ENCODE data around the gene RGS2.

RGS2 gene

GRCh38 chr1:192805832-192806323 lies 3.0 kb upstream of the RGS2 start:
- Histone ChIP-seq H2BK120ac (ENCODE audit: low read depth, low read length) (no peak overlapping the region), H3K18ac (ENCODE audit: low read length) (no peak overlapping the region), H2AK5ac (ENCODE audit: low read depth, low read length) (no peak overlapping the region), H2BK12ac (ENCODE audit: low read length) (no peak overlapping the region), H3K4me1 (ENCODE audit: control insufficient read depth in 2 of 2, insufficient read depth in 1 of 2, low read depth in 1 of 2, low read length in 2 of 2) (peaks cover 1 to 2% of the 10 kb centered on the region in 2 donors), H4K91ac (ENCODE audit: low read depth, low read length, poor library complexity) (no peak overlapping the region), H3K4ac (ENCODE audit: low read length) (no peak overlapping the region), H3K79me1 (ENCODE audit: low read depth, low read length) (no peaks in the 10 kb centered on the region), H3K27me3 (ENCODE audit: control insufficient read depth in 3 of 3, insufficient read depth in 3 of 3, low read depth in 1 of 3, low read length in 3 of 3) (peaks cover 0 to 3% (median 0%) of the 10 kb centered on the region in 3 experiments), H2BK15ac (ENCODE audit: low read length) (no peak overlapping the region), H3K9me3 (replicated peaks in 1 of 2; ENCODE audit: control insufficient read depth in 2 of 2, insufficient read depth in 1 of 2, low read depth in 1 of 2, low read length in 2 of 2) (no peaks in the 10 kb centered on the region), H3K36me3 (replicated peaks in 1 of 2; ENCODE audit: control insufficient read depth in 2 of 2, insufficient read depth in 2 of 2, low read length in 2 of 2) (peaks cover 0 to 5% of the 10 kb centered on the region in 2 donors), H2BK5ac (ENCODE audit: low read length) (no peak overlapping the region), H3K4me3 (ENCODE audit: low read length in 2 of 2) (no peak overlapping the region), H3K23ac (ENCODE audit: low read depth, low read length, poor library complexity) (no peak overlapping the region), H3K4me2 (ENCODE audit: insufficient read depth, low read length, poor library complexity, severe bottlenecking) (no peak overlapping the region), H3K27ac (replicated peaks; ENCODE audit: low read length) (no peak overlapping the region), H2AFZ (ENCODE audit: low read length) (no peak overlapping the region), H3K9ac (ENCODE audit: low read depth, low read length, poor library complexity) (no peak overlapping the region), H4K8ac (ENCODE audit: low read depth, low read length) (no peak overlapping the region), H3K14ac (ENCODE audit: low read length) (no peak overlapping the region)
- DNase-seq (ENCODE audit: low spot score), result no peak
- no CpG with 5 or more reads among the region's 2 CpGs for WGBS, 2 donors (ENCODE audit: extremely low coverage in 2 of 2, insufficient read length in 2 of 2, insufficient replicate concordance in 1 of 2)

GRCh38 chr1:192807211-192808162 lies 1.4 kb upstream of the RGS2 start:
- H3K79me1 ChIP-seq (ENCODE audit: low read depth, low read length), result no peaks in the 10 kb centered on the region
- H3K18ac ChIP-seq (ENCODE audit: low read length), result no peak overlapping the region
- H2BK120ac ChIP-seq (ENCODE audit: low read depth, low read length), result no peak overlapping the region
- DNase-seq (ENCODE audit: low spot score), result no peak
- no peak overlapping the region for H3K14ac ChIP-seq (ENCODE audit: low read length)
- peak overlapping the region; percentile 93 for H2AFZ ChIP-seq (ENCODE audit: low read length)
- H3K36me3 ChIP-seq (replicated peaks in 1 of 2; ENCODE audit: control insufficient read depth in 2 of 2, insufficient read depth in 2 of 2, low read length in 2 of 2), result peaks cover 0 to 18% of the 10 kb centered on the region in 2 donors
- peak overlapping the region in 1 of 2 donors; percentile 91 for H3K4me3 ChIP-seq (ENCODE audit: low read length in 2 of 2)
- no peaks in the 10 kb centered on the region for H3K9me3 ChIP-seq (replicated peaks in 1 of 2; ENCODE audit: control insufficient read depth in 2 of 2, insufficient read depth in 1 of 2, low read depth in 1 of 2, low read length in 2 of 2)
- H4K91ac ChIP-seq (ENCODE audit: low read depth, low read length, poor library complexity), result no peak overlapping the region
- WGBS, 2 donors (ENCODE audit: extremely low coverage in 2 of 2, insufficient read length in 2 of 2, insufficient replicate concordance in 1 of 2), result no CpG with 5 or more reads among the region's 9 CpGs
- H3K9ac ChIP-seq (ENCODE audit: low read depth, low read length, poor library complexity), result no peak overlapping the region
- H3K27ac ChIP-seq (replicated peaks; ENCODE audit: low read length), result no peak overlapping the region
- H2BK12ac ChIP-seq (ENCODE audit: low read length), result no peak overlapping the region
- H2BK15ac ChIP-seq (ENCODE audit: low read length), result no peak overlapping the region
- H3K4me1 ChIP-seq (ENCODE audit: control insufficient read depth in 2 of 2, insufficient read depth in 1 of 2, low read depth in 1 of 2, low read length in 2 of 2), result peaks cover 1 to 2% of the 10 kb centered on the region in 2 donors
- peaks cover 0 to 3% (median 0%) of the 10 kb centered on the region in 3 experiments for H3K27me3 ChIP-seq (ENCODE audit: control insufficient read depth in 3 of 3, insufficient read depth in 3 of 3, low read depth in 1 of 3, low read length in 3 of 3)
- no peak overlapping the region for H3K23ac ChIP-seq (ENCODE audit: low read depth, low read length, poor library complexity)
- H2BK5ac ChIP-seq (ENCODE audit: low read length), result no peak overlapping the region
- H3K4ac ChIP-seq (ENCODE audit: low read length), result no peak overlapping the region
- H4K8ac ChIP-seq (ENCODE audit: low read depth, low read length), result no peak overlapping the region
- H2AK5ac ChIP-seq (ENCODE audit: low read depth, low read length), result no peak overlapping the region
- peak overlapping the region; percentile 70 for H3K4me2 ChIP-seq (ENCODE audit: insufficient read depth, low read length, poor library complexity, severe bottlenecking)

DNA sequence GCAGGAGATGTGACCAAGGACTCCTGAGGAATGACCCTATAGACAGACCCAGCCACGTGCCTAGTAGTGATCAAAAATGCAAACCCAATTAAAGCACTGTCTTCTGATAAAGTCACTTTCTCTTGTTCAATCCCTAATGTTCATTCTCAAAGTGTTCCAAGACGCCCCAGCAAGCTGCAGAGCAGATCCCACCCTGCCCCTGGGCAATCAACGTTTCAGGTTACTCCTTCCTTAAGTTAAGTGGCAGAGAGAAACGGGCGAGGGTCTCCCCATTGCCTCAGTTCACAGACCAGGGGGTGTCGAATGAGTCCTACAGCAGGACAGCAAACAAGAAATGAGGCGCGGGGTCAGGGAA lies 699 bp upstream of the RGS2 start:
- H3K4ac ChIP-seq (ENCODE audit: low read length), result peak overlapping the region; percentile 44
- H3K14ac ChIP-seq (ENCODE audit: low read length), result no peak overlapping the region
- no peak for DNase-seq (ENCODE audit: low spot score)
- H2BK120ac ChIP-seq (ENCODE audit: low read depth, low read length), result no peak overlapping the region
- no peak overlapping the region for H4K91ac ChIP-seq (ENCODE audit: low read depth, low read length, poor library complexity)
- peaks cover 0 to 3% (median 0%) of the 10 kb centered on the region in 3 experiments for H3K27me3 ChIP-seq (ENCODE audit: control insufficient read depth in 3 of 3, insufficient read depth in 3 of 3, low read depth in 1 of 3, low read length in 3 of 3)
- H3K18ac ChIP-seq (ENCODE audit: low read length), result peak overlapping the region; percentile 90
- peak overlapping the region; percentile 52 for H3K23ac ChIP-seq (ENCODE audit: low read depth, low read length, poor library complexity)
- no peak overlapping the region for H3K9ac ChIP-seq (ENCODE audit: low read depth, low read length, poor library complexity)
- H2BK15ac ChIP-seq (ENCODE audit: low read length), result no peak overlapping the region
- no peak overlapping the region for H2BK12ac ChIP-seq (ENCODE audit: low read length)
- peaks cover 1 to 2% of the 10 kb centered on the region in 2 donors for H3K4me1 ChIP-seq (ENCODE audit: control insufficient read depth in 2 of 2, insufficient read depth in 1 of 2, low read depth in 1 of 2, low read length in 2 of 2)
- no peaks in the 10 kb centered on the region for H3K79me1 ChIP-seq (ENCODE audit: low read depth, low read length)
- H2BK5ac ChIP-seq (ENCODE audit: low read length), result no peak overlapping the region
- H3K36me3 ChIP-seq (replicated peaks in 1 of 2; ENCODE audit: control insufficient read depth in 2 of 2, insufficient read depth in 2 of 2, low read length in 2 of 2), result peaks cover 0 to 19% of the 10 kb centered on the region in 2 donors
- H3K4me3 ChIP-seq (ENCODE audit: low read length in 2 of 2), result peak overlapping the region; percentile 79 to 91
- H4K8ac ChIP-seq (ENCODE audit: low read depth, low read length), result no peak overlapping the region
- peak overlapping the region; percentile 93 for H2AFZ ChIP-seq (ENCODE audit: low read length)
- WGBS, 2 donors (ENCODE audit: extremely low coverage in 2 of 2, insufficient read length in 2 of 2, insufficient replicate concordance in 1 of 2), result no CpG with 5 or more reads among the region's 8 CpGs
- H3K4me2 ChIP-seq (ENCODE audit: insufficient read depth, low read length, poor library complexity, severe bottlenecking), result peak overlapping the region; percentile 70
- H3K27ac ChIP-seq (replicated peaks; ENCODE audit: low read length), result peak overlapping the region; percentile 75
- no peaks in the 10 kb centered on the region for H3K9me3 ChIP-seq (replicated peaks in 1 of 2; ENCODE audit: control insufficient read depth in 2 of 2, insufficient read depth in 1 of 2, low read depth in 1 of 2, low read length in 2 of 2)
- H2AK5ac ChIP-seq (ENCODE audit: low read depth, low read length), result no peak overlapping the region

Data from neuronal stem cell (in vitro differentiated cells).